ENCODE measurements around the gene HOXB7.

Gene HOXB7

DNA sequence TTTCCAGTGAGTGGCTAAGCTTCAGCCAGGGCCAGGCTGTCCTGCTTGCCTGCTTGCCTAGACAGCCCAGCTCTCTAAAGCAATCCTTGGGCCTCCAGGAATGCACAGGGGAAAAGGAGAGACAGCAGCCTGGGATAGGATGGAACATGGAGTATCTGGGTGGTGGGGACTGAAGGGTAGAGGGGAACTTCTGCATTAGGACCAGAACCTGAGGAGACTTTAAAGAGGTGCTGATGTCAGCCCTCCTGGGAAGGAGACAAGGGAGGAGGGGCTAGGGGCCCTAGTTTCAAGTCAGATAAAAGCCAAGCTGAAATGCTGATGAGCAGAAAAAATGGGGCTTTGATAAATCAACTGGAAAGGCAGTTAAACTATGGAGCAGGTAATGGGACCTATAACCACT is 1.8 kb downstream of the HOXB7 start:
- DNase-seq (ENCODE audit: low read depth), result no peak

DNA sequence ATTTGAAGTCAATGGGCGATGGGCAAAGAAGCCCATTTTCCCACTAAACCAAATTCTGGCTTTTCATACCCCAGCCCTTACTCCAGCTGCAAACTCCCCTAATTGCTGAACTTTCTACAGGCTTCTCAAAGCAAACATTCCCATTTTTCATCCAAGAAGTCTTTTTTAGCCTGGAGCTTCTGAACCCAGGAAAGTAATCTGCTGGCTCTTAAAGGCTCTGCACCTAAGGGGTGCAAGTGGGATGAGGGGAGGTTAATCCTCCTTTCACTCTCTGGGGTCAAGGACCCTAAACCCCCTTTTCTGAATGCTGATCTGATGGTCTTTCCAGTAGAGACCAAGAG is 2.4 kb downstream of the HOXB7 start:
- no peak for DNase-seq (ENCODE audit: low read depth)

DNA sequence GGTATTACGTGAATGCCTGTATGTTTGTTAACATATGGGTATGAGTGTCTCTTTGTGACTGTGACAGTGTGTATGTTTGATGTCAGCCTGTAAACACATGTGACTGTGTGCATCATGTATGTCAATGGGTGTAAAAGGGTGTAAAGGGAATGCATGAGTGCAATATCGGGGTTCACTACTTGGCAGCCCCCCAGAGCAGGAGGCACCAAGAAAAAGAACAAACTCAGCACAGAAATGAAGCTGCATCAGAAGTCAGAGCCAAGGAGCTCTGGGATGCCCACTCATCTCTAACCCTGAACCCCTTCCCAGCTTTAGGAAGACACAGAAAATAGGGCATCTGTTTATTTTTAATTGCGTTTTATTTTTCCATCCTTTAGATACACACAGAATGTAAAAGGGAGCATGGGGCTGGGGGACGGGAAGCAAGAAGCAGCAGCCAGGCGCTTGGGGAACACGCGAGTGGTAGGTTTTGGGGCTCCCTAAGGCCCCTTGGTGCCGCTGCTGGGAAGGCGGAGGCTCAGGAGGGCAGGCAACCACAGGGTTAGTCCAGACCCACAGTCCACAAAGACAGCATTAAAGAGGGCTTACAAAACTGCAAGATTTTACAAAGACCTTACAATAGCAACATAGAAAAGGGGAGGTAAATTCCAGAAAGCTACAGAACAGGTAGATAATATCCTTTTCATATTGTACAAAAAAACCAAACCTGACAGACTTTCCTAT is 3.8 kb downstream of the HOXB7 start:
- no peak for DNase-seq (ENCODE audit: low read depth)

DNA sequence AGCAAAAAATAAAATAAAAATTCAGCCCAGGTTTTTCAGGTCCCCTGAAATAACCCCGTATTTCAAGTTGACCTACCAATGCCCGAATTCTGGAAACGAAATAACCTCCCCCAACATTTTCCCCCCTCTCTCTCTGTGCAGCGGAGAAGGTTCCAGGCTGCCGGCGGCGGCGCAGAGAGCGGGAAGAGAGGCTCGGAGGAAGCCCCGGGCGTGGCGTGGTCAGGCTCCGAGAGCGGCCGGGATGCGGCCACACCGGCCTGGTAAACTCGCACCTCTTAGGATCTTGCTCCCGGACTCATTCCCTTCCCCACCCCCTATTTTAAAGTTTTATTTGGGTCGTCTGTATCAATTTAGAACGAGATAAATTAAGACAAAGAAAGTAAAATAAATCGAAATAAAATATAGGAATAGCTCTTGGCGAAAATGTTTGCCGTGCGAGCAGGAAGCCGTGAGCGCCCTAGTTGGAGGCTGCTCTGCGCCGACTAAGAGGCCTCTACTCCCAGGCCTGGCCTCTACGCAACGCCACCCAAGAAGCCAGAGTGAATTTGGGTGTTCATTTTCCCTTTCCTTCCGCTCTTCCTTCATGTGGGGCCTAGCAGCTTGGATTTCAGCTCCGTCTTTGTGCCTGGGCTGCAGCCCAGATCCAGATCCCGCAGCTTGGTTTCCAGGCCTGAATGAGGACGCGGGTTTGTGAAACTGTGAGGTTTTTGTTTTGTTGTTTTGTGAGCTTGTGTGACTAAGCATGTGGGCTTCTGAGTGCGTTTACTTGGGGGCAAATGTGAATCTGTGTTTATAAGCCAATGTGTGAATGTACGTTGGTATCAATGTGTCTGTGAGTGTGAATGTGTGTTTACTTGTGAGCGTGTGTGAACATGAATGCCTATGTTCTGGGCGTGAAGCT is 4.6 kb downstream of the HOXB7 start:
- no peak for DNase-seq (ENCODE audit: low read depth)

DNA sequence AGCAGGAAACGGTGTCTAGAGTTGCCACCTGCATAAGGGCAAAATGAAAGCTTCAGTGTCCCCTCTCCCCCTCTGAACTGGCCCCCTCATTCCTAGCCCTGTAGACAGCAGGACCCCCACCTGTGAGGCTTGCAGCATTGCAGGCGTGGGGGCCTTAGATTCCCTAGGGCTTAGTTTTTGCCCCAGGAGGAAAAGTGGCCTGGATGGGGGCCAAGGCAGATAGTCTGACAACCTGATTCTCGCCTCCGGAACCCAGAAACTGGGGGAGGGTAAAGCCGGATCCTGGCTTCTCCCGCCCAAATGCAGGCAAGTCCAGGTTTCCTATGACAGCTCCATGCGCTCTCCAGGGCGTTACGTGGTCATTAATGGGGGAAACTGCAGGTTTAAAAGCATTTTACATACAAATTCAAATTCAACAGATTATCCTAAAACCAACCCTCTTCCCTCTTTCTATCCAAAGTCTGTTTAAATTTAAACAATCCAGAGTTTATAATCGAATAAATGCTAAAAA is 5.4 kb downstream of the HOXB7 start:
- no peak for DNase-seq (ENCODE audit: low read depth)

DNA sequence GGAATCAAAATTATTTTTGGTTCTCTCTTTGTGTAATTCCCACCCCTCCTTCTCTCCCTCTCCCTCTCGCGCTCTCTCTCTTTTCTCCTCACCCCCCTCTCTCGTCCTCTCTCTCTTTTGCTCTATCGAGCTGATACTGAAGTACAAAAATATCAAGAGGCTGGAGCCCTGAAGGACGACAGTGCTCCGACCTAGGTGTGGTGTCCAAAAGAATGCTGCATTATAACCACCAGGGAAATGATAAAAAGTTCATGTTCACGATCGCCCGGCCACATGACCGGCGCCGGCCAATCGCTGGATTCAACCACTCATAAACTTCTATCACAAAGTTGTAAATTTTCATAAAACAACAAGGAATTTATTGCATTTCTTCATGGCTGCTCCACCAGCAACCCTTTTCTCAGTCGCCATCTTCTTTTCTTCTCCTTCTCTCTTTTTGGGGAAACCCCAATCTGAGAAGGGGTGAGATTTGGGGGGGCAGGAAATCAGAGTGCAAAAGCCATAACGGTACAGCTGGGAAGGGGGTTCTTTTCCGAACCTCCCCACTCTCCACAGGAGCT is 6.0 kb downstream of the HOXB7 start, which contains the start of gene HOXB6:
TSS of gene HOXB6 (minus strand) at position 217 of the 560 bp plus-strand sequence. CDS start 6,836 bp downstream, outside the sequence.
- DNase-seq (ENCODE audit: low read depth), result no peak

DNA sequence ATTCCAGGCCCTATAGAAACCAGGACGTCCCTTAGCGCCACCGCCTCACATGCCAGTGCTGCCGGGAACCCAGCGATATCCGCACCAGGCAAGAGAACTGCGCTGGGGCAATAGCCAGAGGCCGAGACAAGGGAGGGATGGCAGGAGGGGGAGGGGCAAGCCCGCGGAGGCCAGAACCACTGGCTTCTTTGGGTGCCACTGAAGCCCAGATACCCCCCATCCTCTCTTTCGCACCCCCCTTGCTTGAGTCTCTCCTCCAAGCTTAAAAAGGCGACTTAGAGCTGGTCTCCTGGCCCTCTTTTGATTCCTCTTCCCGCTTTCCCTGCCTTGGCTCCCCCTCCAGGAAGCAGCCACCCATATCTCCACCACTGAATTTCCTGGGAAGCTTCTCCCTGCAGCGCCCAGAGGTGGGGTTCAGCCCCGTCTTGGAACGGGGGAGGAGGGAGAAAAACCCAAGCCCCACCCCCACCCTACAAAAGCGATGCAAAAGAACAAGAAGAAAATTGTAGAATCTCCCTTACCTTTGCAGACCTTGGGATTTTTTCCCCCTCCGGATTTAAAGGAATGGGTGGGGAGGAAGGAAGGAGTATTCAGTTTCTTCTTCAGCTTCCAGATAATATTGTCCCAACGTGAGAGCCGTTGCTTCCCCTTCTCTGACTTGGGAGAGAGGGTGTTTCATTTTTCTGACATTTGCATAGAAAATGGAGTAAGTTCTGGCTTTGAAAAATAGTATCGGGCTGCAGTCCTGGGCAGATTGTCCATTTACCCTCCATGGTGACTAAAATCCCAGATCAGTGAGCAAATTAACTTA is 6.7 kb downstream of the HOXB7 start:
- no peak for DNase-seq (ENCODE audit: low read depth)

DNA sequence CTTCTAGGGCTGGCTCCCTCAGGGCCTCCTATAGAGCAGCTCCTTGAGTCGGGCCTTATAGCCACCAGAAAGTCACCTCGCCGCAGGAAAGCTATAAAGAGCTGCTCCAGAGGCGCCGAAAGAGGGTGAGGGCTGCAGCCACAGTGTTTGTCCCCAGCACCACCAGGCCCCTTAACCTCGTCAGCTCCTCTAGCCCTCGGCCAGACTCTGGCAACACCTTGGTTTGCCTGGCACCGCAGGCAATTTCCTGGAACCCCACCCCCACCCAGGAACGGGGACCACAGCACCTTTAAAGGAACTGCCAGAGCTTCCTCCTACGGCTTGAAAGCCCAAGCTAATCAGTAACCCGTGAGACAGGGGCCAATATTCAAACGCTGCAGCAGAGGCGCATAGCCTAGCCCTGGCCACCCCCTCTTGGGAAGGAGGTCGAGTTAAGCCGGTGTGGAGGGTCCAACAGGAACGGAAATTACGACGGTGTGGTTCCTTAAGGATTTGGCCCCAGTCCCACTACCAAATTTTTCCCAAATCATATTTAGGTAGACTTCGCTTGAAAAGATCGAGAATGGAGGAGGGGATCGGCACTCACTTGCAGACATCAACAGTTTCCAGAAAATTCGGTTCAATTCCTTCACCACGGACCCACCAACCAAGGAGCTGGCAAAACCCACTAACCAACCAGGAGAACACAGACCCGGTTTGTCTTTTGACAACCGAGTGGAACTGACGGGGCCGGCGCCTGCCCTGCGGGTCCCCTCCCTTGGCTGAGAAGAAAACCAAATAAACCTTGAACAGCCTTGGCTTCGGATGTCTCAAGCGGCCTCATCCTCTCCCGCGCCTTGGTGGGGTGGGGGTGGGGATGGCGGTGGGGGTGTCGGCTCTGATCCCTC is 9.0 kb downstream of the HOXB7 start:
- no peak for DNase-seq (ENCODE audit: low read depth)

DNA sequence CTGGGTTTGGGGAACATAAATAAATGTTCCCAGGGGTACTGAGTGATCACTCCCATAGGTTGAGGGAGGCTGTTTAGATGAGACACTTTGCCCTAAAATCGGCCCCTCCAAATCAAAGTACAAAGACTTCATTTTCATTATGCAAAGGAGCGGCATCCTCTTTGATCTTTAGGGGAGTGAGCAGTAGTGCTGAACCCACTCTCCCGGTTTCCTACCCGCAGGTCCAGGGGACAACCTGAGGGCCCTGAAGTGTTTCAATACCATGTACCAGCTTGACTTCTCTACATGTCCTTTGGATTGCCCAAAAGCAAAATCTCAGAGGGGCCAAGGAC is 9.6 kb downstream of the HOXB7 start:
- DNase-seq (ENCODE audit: low read depth), result no peak

DNA sequence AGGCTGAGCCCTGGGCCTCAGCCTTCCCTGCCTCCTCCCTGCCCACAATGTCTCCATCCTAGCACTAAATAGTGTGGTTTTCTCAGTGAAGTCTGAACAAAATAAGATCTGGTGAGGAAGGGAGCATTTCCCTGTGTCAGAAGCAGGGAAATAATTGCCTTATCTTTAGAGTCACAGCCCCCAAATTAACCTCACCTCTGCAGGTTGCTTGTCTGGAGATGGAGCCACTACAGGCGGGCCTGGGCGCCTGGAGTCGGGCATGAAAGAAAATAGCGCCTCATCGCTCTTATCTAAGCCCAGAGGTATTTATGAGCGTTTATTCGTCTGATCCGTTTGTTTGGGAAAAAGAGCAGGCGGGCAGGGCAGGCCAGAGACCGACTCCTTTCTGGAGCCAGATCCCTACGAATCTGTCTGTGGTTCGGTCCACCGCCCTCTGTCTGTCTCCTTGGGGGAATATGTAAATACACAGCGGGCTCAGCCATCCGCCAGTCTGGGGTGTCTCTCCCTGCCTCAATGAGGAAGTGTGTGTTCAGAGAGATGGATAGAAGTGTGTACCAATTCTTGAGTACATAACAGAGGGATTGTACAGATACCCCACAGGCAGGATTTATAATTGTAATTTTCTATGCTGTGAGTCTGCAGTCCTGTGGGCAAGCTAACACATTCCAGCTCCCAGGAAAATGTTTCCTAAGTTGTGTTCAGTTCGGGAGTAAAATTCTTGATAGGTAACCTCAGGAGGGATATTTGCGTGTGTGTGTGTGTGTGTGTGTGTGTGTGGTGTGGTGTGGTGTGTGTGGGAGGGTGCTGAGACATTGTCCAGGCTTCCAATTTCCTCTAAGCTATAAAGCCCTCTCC is 10.3 kb downstream of the HOXB7 start:
- no peak for DNase-seq (ENCODE audit: low read depth)

DNA sequence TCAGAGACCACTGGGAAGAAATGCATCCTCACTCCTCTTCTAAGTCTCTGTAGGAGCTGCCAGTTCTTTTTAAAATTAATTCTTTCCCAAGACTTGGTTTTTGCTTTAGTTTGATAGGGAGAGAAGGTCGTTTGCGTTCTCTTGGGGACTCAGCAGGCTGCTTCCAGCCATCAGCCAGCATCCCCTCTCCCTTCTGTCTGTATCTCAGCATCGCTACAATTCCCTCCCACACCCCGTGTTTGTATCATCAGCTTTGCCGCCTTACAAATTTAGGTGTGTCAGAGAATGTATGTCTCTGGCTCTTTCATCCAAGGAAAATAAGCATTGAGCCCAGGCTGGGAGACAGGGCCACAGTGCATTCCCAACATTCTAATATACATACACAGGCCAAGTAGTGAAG is 11.5 kb downstream of the HOXB7 start:
- no peak for DNase-seq (ENCODE audit: low read depth)

DNA sequence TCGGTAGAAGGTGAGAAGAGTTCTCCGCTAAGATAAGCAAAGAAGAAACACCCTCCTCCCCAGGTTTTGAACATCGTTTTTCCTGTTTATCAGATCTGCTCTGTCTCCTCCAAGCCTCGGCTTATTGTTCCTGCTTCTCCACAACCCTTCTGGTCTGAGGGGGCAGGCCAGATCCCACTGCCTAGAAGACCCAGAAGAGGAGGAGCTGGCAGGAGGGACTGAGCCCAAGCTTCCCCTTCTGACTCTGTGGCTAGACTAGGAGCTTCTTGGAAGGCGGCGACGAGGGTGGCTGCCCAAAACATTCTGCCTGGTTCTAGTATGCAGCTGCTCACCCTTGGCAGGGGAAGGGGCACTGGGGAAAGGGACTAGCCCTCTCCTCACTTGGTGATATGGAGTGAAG is 12.1 kb downstream of the HOXB7 start:
- DNase-seq (ENCODE audit: low read depth), result no peak

DNA sequence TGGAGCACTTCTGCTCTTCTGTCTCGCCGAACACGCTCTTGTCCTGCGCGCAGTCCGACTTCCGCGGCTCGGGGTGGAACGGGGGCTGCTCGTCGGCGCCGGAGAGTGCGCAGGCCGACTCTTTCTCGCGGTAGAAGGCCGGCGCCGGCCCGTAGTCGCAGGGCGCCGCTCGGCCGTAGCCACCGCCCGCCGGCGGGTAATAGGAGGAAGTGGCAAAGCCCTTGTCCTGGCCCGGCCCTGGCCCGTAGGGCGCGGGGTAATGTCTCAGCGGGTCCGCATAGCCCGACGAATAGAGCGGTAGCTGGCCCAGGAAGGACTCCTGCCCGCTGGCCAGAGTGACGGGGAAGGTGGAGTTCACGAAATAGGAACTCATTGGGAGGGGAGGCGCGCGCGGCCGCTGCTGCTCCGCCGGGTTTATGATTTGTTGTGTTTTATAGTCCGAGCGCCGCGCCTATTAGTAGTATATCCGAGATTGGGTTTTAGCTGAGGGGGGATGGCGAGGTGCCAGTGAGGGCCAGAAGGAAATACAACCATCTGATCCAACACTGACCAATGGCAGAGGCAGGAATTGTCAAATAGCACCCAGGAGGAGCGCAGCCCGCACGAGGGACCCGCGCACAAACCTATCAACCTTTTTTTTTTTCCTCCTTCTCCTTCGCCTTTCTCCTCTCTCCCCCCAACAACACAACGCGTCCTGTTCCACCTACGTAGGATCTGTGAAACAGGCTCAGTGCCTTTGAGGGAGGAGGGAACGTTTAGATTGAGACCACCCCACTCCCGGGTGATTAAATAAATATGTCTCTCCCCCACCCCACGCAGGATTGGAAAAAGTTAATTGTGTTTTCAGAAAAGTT is 12.8 kb downstream of the HOXB7 start:
- no peak for DNase-seq (ENCODE audit: low read depth)

DNA sequence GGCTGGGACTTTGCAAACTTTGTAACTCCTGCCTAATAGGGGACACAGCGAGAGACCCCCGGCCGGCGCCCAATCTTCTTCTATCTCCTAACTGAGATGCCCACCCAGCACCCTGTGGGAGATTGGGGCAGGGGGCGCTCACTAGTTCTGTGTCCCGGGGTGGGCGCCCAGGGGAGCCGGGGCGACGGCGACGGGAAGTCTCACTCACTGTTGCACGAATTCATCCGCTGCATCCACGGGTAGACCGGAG is 13.4 kb downstream of the HOXB7 start:
- no peak for DNase-seq (ENCODE audit: low read depth)

DNA sequence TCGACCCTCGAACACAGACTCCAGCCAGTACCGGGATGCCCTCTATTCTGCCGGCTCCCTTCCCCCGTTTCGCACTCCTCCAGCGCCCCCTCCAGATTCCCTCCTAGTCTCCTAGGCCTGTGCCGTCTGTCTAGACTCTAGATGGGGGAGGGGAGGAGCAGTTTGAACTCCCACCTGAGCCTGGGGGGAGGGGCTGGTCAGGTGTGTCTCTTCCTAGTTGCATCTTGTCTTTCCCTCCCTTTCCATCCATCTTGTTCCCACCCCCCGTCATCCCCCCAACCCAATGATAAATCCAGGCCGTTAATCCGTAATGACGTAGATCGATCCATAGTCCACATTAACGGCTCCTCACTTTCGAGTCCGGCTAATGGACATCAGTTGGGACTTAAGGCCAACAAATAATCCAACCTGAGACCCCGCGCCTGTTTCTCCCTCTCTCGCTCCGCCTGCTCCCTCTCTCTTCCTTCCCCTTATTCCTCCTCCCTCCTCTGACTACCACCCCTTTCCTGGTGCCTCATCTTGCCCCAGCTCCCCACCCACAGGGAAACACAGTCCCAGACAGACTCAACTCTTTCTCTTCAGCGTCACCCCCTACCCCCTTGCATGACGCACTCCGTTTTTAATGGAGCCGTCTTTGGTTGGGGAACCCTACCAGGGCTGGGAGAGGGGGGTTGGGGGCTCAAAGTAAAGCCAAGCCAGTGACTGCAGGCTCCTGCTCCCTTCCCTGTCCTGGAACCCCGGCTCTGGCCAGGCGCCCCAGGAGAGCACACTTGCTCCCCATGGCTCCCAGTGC is 13.9 kb downstream of the HOXB7 start:
- DNase-seq (ENCODE audit: low read depth), result no peak

DNA sequence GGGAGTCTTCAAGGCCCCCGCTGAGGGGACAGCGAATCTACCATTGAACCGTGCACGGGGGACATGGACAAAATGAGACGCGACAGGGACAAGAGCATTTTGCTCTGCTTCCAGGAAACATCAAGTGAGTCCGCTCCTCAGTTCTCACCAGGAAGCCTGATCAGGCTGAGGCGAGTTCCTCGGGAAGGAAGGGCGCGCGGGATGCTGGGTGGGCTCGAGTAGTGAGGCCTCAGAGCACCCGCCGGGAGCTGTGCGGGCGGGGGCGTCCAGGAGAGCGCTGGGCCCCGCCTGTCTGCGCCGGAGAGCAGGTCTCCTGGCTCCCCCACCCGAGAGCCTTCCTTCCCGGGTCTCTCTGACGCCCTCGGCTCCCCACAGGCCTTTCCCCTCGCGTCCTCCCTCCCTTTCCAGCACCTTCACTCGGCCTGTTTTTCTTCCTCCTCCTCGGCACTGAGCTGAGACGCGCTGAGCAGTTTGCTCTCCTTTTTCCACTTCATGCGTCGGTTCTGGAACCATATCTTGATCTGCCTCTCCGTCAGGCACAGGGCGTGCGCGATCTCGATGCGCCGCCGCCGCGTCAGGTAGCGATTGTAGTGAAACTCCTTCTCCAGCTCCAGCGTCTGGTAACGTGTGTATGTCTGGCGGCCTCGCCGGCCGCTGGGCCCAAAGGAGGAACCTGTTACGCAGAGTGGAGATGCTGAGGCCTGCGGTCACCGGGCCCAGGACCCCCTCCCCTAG is 14.7 kb downstream of the HOXB7 start:
- no peak for DNase-seq (ENCODE audit: low read depth)

DNA sequence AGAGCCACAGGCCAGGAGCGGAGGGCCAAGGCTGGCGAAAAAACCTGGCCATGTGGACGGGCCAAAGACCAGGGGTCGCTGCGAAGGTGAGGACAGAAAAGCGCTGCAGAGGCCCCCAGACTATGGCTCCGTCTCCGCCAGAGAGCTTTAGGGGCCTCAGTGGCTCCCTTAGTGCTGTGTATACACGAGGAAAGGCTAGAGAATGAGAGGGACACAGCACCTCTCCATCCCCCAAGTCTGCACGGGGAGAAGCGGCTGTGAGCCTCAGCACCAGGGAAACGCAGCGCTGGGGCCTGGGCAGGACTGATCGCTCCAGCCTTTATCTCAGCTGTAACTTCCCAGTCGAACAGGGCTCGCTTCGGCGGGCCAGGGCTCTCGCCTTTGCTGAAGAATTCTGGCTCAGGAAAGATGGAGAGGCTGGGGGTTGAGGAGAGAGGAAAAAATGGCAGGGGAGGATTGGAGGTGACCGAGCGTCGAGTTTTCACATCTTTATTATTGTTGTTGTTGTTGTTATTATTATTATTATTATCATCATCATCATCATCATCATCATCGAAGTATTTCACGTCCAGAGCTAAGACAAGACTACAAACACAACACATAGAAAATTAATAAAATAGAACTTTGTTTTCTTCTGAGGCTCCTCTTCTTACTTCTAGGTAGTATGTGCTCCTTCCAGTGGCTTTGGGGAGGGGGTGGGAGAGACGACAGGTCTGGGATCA is 15.4 kb downstream of the HOXB7 start:
- no peak for DNase-seq (ENCODE audit: low read depth)

Data from stimulated activated CD8-positive, alpha-beta memory T cell treated with anti-CD3 and anti-CD28 coated beads, Interleukin-4, amount 100 ng/mL, for 24 hours (primary cell).